ENCODE measurements around the gene BRME1.
A peak's percentile ranks its signal among the peaks of the same experiment; 100 is the strongest.

Gene BRME1

DNA sequence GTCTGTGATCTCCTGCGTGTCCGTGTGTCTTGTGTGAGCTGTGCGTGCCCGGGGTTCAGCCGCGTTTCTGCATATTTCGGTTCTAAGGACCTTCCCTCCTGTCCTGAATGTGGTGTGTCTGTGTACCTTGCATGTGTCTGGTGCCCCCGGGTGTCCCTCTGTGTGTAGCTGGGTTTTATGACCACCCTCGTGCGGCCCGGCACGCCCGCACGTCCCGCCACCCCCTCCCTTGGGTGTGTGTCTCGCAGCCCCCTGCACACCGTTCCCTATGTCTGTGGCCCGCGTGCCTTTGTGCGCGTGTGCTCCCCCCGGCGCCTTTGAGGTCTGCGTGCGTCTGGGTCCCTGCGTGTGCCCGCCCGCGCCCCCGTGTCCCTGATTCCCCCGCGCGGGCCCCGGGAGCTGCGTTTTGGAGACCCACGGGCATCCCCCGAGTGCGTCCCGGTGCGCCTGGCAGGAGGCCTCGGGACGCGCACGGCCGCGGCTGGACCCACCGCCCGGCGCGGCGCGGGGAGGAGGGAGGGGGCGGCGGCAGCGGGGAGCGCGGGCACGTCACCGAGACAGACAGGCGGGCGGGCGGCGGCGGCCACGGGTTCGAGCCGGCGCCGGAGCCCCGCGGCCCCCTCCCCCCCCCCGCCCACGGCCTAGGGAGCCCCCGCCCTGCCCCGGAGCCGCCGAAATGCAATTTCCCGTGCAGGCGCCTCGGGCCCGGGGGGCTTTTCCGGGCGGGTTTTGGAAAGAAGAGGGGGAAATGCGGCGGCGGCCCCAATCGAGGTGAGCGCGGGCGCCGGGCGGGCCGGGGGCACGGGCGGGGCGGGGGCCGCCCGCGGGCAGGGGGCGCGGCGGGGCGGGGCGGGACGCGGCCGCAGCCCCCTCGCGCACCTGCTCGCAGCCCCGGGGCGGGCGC, 41.0 kb downstream of the BRME1 start:
- no peak for DNase-seq (ENCODE audit: low read depth)
- no peak for TF ChIP-seq CTCF (IDR thresholded peaks at IDR 0.05; ENCODE audit: control insufficient read depth, insufficient read depth, low read depth, low read length, missing control alignments)
- peak overlapping the region; percentile 58 for H3K4me3 ChIP-seq (ENCODE audit: control insufficient read depth, low read depth, low read length)

GRCh38 chr19:13864046-13864666, 41.8 kb downstream of the BRME1 start:
- DNase-seq (ENCODE audit: low read depth) = no peak
- no peak for TF ChIP-seq CTCF (IDR thresholded peaks at IDR 0.05; ENCODE audit: control insufficient read depth, insufficient read depth, low read depth, low read length, missing control alignments)
- H3K4me3 ChIP-seq (ENCODE audit: control insufficient read depth, low read depth, low read length) = no peak overlapping the region

DNA sequence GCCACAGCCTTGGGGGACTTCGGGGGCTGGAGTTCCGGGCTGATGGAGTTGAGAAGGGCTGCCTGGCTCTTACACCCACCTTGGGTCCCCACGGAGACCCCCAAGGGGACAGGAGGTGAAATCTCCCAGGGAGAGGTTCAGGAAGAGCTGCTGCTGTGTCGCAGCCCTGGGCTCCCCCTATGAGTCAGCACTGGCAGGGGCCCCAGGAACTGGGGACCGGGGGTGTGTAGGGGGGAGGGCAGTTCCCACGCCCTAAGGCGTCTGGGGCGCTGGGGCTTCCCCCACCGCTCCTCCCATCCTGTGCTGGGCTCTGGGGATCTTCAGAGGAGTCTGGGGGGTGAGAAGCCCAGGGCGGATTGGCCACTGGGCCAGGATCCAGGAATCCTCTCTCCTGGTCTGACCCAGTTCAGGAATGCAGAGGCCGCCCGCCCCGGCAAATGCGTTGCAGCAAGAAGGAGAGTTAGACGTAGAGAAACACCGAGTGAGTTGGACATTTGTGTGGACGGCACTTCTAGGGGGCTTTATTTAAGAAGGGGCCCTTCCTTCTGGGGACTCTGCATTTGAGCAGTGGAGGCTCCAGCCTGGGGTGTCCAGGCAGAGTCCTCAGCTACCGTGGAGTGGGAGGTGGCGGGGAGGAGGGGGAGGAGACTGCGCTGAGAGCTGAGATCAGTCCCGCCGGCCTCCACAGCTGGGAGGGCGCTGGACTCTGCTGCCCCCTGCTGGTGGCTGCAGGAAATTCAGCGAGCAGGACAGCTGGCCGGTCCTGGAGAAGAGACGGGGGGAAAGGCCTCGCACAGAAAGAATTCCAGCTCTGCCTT, 44.0 kb downstream of the BRME1 start:
- no peak for DNase-seq (ENCODE audit: low read depth)
- peak; percentile 92 for TF ChIP-seq CTCF (IDR thresholded peaks at IDR 0.05; ENCODE audit: control insufficient read depth, insufficient read depth, low read depth, low read length, missing control alignments)
- peak overlapping the region; percentile 46 for H3K4me3 ChIP-seq (ENCODE audit: control insufficient read depth, low read depth, low read length)

GRCh38 chr19:13861392-13861713, 44.6 kb downstream of the BRME1 start:
- H3K4me3 ChIP-seq (ENCODE audit: control insufficient read depth, low read depth, low read length) = peak overlapping the region; percentile 46
- no peak for TF ChIP-seq CTCF (IDR thresholded peaks at IDR 0.05; ENCODE audit: control insufficient read depth, insufficient read depth, low read depth, low read length, missing control alignments)
- no peak for DNase-seq (ENCODE audit: low read depth)

- TF ChIP-seq CTCF (IDR thresholded peaks at IDR 0.05; ENCODE audit: control insufficient read depth, insufficient read depth, low read depth, low read length, missing control alignments) = no peak
- H3K4me3 ChIP-seq (ENCODE audit: control insufficient read depth, low read depth, low read length) = no peak overlapping the region
Measured at GRCh38 chr19:13860679-13861391, 45.1 kb downstream of the BRME1 start.

DNA sequence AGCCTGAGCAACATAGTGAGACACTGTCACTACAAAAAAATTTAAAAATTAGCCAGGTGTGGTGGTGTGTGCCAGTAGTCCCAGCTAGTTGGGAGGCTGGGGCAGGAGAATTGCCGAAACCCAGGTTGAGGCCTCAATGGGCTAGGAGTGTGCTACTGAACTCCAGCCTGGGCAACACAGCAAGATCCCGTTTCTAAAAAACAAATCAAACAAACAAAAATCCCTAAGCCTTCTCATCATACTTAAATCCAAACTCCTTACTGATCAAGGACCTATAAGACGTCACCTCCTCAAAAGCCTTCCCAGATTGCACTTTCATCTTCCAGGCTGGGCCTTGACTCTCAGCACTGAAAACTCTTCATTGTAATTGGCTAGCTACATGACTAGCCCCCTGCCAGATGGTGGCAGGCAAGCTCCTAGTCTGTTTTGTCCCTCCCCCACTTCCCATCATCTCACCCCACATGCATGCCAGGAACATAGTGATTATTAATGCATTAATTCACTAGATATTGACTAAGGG, 46.5 kb downstream of the BRME1 start:
- no peak overlapping the region for H3K4me3 ChIP-seq (ENCODE audit: control insufficient read depth, low read depth, low read length)
- no peak for DNase-seq (ENCODE audit: low read depth)
- no peak for TF ChIP-seq CTCF (IDR thresholded peaks at IDR 0.05; ENCODE audit: control insufficient read depth, insufficient read depth, low read depth, low read length, missing control alignments)

More at GRCh38 chr19:13860679-13861391, 45.1 kb downstream of the BRME1 start:
- no peak for DNase-seq (ENCODE audit: low read depth)
